Fibroblast of mammary gland (primary cell): ENCODE measurements around the gene RAPGEF4.

Experiments
- DNase-seq: peaks from one replicate; pipeline ENCODE4 v3.0.0-alpha.2; 2010; ENCODE audit warnings: low read depth
- H3K4me3 ChIP-seq: 2 replicates; pipeline ENCODE4 v1.5.1; 2011; ENCODE audit warnings: low read depth, mild to moderate bottlenecking, low read length, moderate library complexity; ENCODE audit not compliant: control insufficient read depth
- TF ChIP-seq, protein P1 (sequence below): conservative IDR thresholded peaks from 2 replicates; pipeline ENCODE4 v1.5.1; 2011; ENCODE audit warnings: low read depth, low read length, inconsistent platforms; ENCODE audit not compliant: control insufficient read depth, insufficient read depth

The RAPGEF4 gene

GRCh38 chr2:172843266-172843582 is 107.6 kb downstream of the RAPGEF4 start:
- no peak for DNase-seq
- TF ChIP-seq, protein P1, sequence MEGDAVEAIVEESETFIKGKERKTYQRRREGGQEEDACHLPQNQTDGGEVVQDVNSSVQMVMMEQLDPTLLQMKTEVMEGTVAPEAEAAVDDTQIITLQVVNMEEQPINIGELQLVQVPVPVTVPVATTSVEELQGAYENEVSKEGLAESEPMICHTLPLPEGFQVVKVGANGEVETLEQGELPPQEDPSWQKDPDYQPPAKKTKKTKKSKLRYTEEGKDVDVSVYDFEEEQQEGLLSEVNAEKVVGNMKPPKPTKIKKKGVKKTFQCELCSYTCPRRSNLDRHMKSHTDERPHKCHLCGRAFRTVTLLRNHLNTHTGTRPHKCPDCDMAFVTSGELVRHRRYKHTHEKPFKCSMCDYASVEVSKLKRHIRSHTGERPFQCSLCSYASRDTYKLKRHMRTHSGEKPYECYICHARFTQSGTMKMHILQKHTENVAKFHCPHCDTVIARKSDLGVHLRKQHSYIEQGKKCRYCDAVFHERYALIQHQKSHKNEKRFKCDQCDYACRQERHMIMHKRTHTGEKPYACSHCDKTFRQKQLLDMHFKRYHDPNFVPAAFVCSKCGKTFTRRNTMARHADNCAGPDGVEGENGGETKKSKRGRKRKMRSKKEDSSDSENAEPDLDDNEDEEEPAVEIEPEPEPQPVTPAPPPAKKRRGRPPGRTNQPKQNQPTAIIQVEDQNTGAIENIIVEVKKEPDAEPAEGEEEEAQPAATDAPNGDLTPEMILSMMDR = no peak

DNA sequence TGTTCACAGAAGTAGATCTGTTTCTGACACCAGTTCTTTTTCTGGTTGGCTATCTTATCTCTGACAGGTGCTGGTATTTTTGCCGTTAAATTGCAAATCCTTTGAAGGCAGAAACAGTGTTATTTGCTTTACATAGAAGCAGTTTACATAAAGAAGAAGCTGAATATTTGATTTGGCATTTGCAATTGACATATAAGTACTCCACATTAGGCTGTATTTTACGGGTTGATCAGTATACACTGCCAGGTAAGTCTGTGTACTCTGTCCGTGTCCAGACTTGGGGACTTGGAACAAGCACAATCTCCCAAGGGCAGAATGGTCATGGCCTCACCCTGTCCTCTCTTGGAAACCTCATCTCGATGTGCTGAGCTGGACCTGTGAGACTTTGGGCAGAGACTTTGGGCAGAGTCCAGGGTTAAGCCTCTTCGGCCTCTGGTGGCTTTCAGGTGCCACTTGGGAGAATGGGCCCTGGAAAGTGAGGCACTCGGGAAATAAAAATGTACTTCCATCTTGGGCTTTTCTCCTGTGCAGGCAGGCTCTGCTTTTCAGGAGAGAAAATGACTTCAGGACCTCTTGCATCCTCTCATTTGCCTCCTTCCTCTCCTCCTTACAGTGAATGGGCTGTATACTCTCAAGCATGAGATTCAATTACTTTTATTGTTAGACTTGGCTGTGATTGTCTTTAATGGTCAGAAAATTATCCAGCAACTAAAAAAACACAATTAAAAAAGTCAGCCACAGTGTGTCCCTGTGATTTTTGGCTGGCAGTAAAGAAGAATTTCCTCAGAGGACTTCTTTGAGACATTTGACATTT is 108.5 kb downstream of the RAPGEF4 start:
- TF ChIP-seq, protein P1 = no peak
- no peak for DNase-seq
- H3K4me3 ChIP-seq = no peak overlapping the region

More at GRCh38 chr2:172843266-172843582, 107.6 kb downstream of the RAPGEF4 start:
- H3K4me3 ChIP-seq = no peak overlapping the region

GRCh38 chr2:172845028-172845630 is 109.5 kb downstream of the RAPGEF4 start:
- TF ChIP-seq, protein P1 = no peak
- no peak for DNase-seq
- no peak overlapping the region for H3K4me3 ChIP-seq

DNA sequence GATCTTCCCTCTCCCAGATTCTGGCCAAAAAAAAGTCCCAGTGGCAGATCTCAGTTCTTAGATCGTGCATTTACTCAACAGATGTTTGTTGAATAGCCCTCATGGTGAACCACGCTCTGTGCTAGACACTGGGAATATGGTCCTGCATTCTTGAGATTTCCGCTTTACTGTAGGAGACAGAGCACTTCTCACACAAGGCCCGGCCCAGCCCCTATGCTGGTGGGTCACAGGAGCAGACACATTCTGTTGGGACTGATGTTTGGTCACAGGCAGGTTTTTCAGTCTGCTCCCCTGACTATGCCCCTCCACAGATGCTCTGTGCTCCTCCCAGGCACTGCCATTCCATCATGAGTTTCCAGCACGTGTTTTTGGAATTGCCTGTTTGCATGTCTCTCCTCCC is 110.9 kb downstream of the RAPGEF4 start:
- TF ChIP-seq, protein P1 = no peak
- no peak for DNase-seq
- no peak overlapping the region for H3K4me3 ChIP-seq

GRCh38 chr2:172847188-172847587 is 111.5 kb downstream of the RAPGEF4 start:
- DNase-seq = no peak
- H3K4me3 ChIP-seq = no peak overlapping the region
- TF ChIP-seq, protein P1 = no peak

DNA sequence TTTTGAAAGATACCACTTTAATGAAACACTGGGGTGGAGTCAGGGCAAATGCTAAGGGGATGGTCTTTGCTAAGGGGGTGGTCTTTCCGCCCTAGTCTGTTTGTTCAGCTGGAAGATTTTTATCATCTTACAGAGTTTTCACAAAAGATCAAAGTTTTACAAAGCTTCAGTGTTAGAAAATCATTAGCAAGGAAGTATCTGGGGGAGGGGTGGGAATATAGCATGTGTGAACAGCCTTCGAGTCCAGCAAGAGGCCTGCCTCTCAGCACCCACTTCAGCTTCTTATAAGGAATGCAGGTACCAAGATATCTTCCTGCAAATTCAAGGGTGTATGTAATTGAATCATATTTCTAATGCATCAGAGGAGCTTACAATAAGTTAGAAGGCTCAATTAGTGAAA is 112.9 kb downstream of the RAPGEF4 start:
- DNase-seq = no peak
- TF ChIP-seq, protein P1 = no peak
- H3K4me3 ChIP-seq = no peak overlapping the region
